8988T (cell line): Measurements from ENCODE around the gene SPRR2G.
"Not testable (repeated sequence)": the region's sequence is repeated elsewhere in the genome, so short reads cannot be mapped to it uniquely, and the experiment has no call there.

Experiments
- DNase-seq: peaks from one replicate; pipeline ENCODE4 v3.0.0; 2011

The SPRR2G gene

GRCh38 chr1:153112454-153112853, 38.2 kb downstream of the SPRR2G start:
- not testable (repeated sequence) for DNase-seq

- DNase-seq, result no peak
Measured at GRCh38 chr1:153100245-153100644, 50.4 kb downstream of the SPRR2G start.
